CD4-positive, alpha-beta T cell treated with Interleukin-1 beta for 1 hour (primary cell): Measurements from ENCODE around the gene IGF1R.

Source experiments
- DNase-seq, 2 donors: peaks; one replicate each; pipeline ENCODE4 v3.0.0-alpha.2; 2020 to 2022

IGF1R gene

DNA sequence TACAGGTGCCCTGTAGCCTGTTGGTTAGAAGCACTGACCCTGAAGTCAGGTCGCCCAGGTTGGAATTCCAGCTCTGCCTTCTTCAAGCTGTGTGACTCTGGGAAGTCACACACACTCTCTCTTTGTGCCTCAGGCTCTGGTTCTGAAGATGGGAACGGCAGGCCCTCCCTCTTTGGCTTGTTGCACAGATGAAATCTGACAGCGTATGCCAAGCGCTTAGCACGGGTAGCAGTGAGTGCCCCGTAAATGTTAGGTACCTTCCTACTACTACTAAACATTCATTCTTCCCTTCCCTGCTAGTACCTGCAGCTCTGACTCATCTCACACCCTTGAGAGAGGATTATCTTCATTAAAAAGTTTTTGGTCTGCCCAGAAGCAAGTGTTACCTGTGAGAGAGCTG, 220.2 kb downstream of the IGF1R start:
- DNase-seq = no peak

- no peak for DNase-seq
Observed at GRCh38 chr15:98870788-98871187, 222.4 kb downstream of the IGF1R start.

GRCh38 chr15:98872774-98873173, 224.4 kb downstream of the IGF1R start:
- DNase-seq = no peak

GRCh38 chr15:98873441-98874218, 225.3 kb downstream of the IGF1R start:
- peak in 1 of 2 donors; percentile 11 for DNase-seq

- DNase-seq = no peak
Observed at GRCh38 chr15:98874370-98874769, 226.0 kb downstream of the IGF1R start.

- DNase-seq = no peak
Observed at GRCh38 chr15:98874773-98875172, 226.4 kb downstream of the IGF1R start.

- DNase-seq = no peak
Observed at GRCh38 chr15:98875309-98875708, 227.0 kb downstream of the IGF1R start.

GRCh38 chr15:98876451-98877369, 228.4 kb downstream of the IGF1R start:
- DNase-seq = no peak

- DNase-seq = no peak
Observed at GRCh38 chr15:98878172-98878571, 229.8 kb downstream of the IGF1R start.

GRCh38 chr15:98878862-98879261, 230.5 kb downstream of the IGF1R start:
- DNase-seq = no peak

DNA sequence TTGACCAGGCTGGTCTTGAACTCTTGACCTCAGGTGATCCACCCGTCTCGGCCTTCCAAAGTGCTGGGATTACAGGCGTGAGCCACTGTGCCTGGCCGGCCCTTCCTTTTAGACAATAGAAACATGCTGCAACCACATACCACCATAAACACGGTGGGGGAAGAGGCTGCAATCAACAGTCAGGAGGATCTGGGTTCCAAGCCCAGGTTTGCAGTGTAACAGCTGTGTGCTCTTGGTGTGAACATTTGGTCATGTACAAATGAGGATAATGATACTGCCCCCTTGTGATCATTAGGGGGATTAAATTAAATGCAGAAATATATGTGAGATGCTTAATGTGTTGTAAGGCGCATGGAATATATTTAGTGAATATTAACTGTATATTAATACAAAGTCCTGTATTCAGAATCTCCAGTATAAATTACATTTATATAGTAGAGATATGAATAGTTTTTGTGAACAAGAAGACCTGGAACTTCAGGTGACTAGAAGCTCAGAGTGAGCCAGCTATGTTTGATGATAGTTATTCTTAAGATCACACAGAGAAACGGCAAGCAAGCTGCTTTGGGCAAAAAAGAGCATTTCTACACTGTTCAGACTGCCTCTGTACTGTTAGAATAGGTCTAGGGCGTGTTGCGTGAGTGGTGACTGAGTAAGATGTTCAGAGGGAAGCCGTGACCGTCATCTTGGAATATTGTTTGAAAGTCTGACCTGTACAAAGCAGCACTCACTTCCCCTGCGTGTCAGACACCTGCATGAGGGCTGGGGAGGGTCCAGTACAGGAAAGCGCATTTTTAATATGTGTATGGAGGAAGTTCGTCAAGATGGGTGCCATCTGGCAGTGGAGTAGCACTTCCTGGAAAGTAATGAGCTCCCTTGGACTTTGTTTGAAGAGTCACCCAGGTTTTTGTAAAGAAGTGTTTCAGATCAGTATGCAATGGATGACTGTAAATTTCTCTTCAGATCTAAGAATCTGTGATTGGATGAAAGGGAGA, 233.5 kb downstream of the IGF1R start:
- DNase-seq = peak in 1 of 2 donors; percentile 51

GRCh38 chr15:98883478-98883877, 235.1 kb downstream of the IGF1R start:
- DNase-seq = no peak

- no peak for DNase-seq
Observed at GRCh38 chr15:98884894-98885293, 236.6 kb downstream of the IGF1R start.

DNA sequence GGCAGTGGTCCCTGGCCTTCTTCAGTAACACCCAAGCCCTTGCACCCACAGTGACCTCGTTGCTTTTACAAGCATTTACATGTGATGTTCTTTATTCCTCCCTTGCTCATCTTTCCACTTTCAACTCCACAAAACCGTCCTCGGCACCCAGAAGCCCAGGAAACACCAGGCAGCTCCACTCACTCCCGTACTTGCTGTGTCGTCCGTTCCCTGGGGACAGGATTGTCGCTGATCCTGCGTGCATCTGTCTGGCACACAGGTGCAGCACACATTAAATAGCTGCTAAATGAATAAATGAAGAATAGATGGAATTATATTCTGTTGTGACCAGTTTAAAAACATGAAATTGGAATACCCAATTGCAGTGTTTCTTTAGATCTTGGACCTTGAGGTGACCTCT, 239.6 kb downstream of the IGF1R start:
- no peak for DNase-seq

DNA sequence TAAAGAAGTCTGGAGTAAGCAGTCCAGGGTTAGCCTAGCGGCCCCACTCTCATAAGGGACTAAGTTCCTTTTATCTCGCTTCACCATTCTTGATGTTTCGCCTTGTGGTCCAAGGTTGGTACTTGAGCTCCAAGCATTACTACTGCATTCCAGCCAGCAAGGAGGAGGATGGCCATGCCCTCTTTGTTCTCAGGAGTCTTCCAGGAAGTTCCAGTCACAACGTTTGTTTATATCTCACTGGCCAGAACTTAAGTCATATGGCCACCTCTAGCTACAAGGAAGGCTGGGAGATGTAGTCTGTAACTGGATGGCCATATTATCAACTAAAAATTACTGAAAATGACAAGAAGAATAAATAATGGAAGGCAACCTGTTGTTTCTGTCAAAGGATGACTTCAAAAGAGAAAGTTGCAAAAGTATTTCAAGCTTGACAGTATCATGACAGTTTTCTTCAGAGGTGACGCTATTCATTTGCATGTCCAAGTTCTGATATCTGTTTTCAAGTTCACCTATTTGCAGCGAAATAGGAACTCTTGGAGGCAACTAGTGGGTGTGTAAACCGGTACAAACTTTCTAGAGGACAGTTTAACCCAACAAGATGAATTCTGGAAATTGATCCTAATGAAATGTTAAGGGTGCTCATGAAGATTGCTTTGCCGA, 240.6 kb downstream of the IGF1R start:
- DNase-seq = no peak

DNA sequence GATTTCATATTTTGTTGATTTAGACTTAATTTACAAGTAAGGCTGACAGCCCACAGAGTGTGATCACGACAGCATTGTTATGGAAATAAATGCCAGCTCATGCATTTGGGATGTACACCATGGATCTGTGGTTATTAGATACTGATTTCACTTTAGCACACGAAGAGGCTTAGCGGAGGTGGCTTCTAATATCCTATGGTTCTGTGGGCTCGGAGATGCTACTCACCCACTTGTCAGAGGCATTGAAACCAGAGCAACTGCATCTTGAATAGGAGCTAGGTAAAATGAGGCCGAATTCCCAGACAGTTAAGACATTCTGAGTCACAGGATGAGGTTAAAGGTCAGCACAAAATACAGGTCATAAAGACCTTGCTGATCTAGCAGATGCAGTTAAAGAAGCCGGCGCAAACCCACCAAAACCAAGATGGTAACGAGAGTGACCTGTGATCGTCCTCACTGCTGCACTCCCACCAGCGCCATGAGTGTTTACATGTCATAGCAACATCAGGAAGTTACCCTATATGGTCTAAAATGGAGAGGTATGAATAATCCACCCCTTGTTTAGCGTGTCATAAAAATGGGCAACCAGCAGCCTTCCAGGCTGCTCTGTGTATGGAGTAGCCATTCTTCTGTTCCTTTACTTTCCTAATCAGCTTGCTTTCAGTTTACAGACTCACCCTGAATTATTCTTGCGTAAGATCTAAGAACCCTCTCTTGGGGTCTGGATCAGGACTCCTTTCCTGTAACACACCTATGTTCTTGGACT, 241.8 kb downstream of the IGF1R start:
- DNase-seq = no peak

DNA sequence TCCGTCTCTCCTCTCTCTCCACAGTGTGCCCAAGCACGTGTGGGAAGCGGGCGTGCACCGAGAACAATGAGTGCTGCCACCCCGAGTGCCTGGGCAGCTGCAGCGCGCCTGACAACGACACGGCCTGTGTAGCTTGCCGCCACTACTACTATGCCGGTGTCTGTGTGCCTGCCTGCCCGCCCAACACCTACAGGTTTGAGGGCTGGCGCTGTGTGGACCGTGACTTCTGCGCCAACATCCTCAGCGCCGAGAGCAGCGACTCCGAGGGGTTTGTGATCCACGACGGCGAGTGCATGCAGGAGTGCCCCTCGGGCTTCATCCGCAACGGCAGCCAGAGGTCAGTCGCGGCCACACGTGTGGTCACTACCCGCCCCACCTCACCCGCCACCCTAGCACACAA, 243.0 kb downstream of the IGF1R start:
- no peak for DNase-seq

DNA sequence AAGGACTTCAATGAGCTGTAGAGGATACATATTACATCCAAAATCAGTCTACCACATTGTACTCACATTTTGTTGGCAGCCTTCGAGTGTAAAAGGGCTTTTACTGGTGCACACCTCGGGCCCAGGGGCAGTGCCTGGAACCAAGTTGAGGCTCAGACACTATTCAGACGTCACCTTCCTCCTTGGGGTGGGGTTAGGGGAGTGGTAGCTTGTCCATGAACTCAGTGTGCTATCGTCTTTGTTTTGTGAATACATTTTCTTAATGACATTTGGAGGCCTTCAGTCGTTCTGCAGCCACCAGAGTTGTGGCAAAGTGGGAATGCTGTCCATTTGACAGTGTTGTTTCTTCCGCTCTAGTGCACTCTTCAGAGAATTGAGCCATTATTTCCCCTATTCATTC, 245.1 kb downstream of the IGF1R start:
- DNase-seq = no peak

GRCh38 chr15:98894312-98894711, 246.0 kb downstream of the IGF1R start:
- no peak for DNase-seq

DNA sequence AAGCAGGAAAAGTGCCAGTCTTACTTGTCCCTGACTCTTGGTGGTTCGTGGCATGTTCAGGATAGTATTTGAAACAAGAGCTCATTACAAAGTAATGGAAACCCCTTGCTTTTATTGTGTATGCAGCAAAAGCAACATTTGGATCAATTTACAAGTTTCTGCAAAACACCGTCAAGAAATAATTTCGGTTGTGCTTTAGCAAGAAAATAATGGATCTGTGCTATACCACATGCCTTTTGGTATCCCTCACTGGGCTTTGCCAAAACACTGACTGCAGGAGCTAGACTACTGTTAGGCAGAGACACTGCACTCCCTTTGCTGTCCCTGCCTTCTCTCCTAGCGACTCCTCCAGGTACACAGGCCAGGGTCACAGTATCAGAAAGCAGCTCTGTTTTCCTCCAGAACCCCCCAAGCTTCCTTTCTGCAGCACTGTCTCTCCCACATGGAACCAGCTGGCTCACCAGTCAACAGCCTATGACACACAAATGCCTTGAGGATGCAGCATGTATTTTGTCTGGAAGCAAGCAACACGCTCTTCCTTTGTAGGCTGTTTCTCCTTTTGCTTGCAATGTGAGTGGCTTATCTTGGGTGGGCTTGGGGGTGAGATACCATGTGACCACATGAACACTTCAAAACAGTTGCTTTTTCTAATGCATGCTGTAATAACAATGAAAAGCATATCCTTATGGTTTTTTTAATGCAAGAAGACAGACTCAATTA, 247.8 kb downstream of the IGF1R start:
- DNase-seq = no peak
